Stimulated activated CD8-positive, alpha-beta memory T cell treated with anti-CD3 and anti-CD28 coated beads, Interleukin-7, amount 100 ng/mL, for 1 hour (primary cell): ENCODE results near the gene ZNF17.
A peak's percentile ranks its signal among the peaks of the same experiment; 100 is the strongest.

Experiments used
- DNase-seq, 2 donors: peaks; one replicate each; pipeline ENCODE4 v3.0.0-alpha.2; 2020; ENCODE audit warnings: low read depth in 2 of 2

Gene ZNF17

GRCh38 chr19:57434386-57435061 lies 23.6 kb downstream of the ZNF17 start:
- DNase-seq, result no peak

- DNase-seq, result peak; percentile 89 to 90
These were observed 24.4 kb downstream of the ZNF17 start, which contains the start of gene ZNF749 for GRCh38 chr19:57435062-57435978. ZNF749 (plus strand) TSS chr19:57435325; CDS start chr19:57435579, 254 bp downstream.

GRCh38 chr19:57436417-57436816 lies 25.5 kb downstream of the ZNF17 start:
- no peak for DNase-seq

GRCh38 chr19:57437931-57438330 lies 27.0 kb downstream of the ZNF17 start:
- DNase-seq, result no peak

GRCh38 chr19:57438925-57439324 lies 28.0 kb downstream of the ZNF17 start:
- no peak for DNase-seq

- no peak for DNase-seq
These were observed 31.2 kb downstream of the ZNF17 start for GRCh38 chr19:57441979-57442752.

GRCh38 chr19:57443121-57443696 lies 32.2 kb downstream of the ZNF17 start:
- no peak for DNase-seq

- no peak for DNase-seq
These were observed 41.3 kb downstream of the ZNF17 start for GRCh38 chr19:57452307-57452706.

GRCh38 chr19:57465680-57466381 lies 54.9 kb downstream of the ZNF17 start:
- no peak for DNase-seq

- no peak for DNase-seq
These were observed 55.5 kb downstream of the ZNF17 start for GRCh38 chr19:57466489-57466888.
